GM18517 (cell line): ENCODE data around the gene SZT2.
"Not testable (repeated sequence)": the region's sequence is repeated elsewhere in the genome, so short reads cannot be mapped to it uniquely, and the experiment has no call there.

ENCODE experiments used
- ATAC-seq: cut with Tn5 transposase; IDR thresholded peaks from one replicate; pipeline ENCODE4 v1.9.1; 2021; ENCODE audit warnings: mild to moderate bottlenecking, moderate library complexity; ENCODE audit not compliant: unreplicated experiment

The SZT2 gene

GRCh38 chr1:43477716-43478115 lies 88.0 kb downstream of the SZT2 start:
- no peak for ATAC-seq

GRCh38 chr1:43479414-43479813 lies 89.7 kb downstream of the SZT2 start:
- no peak for ATAC-seq

GRCh38 chr1:43481491-43481890 lies 91.8 kb downstream of the SZT2 start:
- no peak for ATAC-seq

- ATAC-seq: no peak
These were observed 92.5 kb downstream of the SZT2 start for GRCh38 chr1:43482215-43482614.

GRCh38 chr1:43484367-43484766 lies 94.7 kb downstream of the SZT2 start:
- ATAC-seq: no peak

- ATAC-seq: no peak
These were observed 98.5 kb downstream of the SZT2 start for GRCh38 chr1:43488165-43488564.

GRCh38 chr1:43491061-43491460 lies 101.4 kb downstream of the SZT2 start:
- no peak for ATAC-seq

- ATAC-seq: no peak
These were observed 103.1 kb downstream of the SZT2 start for GRCh38 chr1:43492826-43493225.

- no peak for ATAC-seq
These were observed 104.2 kb downstream of the SZT2 start for GRCh38 chr1:43493661-43494450.

GRCh38 chr1:43495204-43495603 lies 105.5 kb downstream of the SZT2 start:
- ATAC-seq: no peak

GRCh38 chr1:43499898-43500297 lies 110.2 kb downstream of the SZT2 start:
- no peak for ATAC-seq

GRCh38 chr1:43501806-43502205 lies 112.1 kb downstream of the SZT2 start:
- not testable (repeated sequence) for ATAC-seq

- ATAC-seq: no peak
These were observed 113.8 kb downstream of the SZT2 start for GRCh38 chr1:43503534-43503933.
